Kidney (tissue), 14 donors: Measurements from ENCODE around the gene TBC1D3B. TPM values are rescaled to one million over a fixed set of nuclear protein-coding genes. Genes with fewer than 3 reads are reported as not detected.

Experiments
- DNase-seq, 5 donors: peaks; one replicate each; pipeline ENCODE4 v3.0.0-alpha.2; 2013 to 2020
- FAIRE-seq: peaks from 2 replicates; lab custom pipeline; 2012; peaks lifted over from hg19 to GRCh38; lab: Jason Lieb, UNC
- H3K27ac ChIP-seq, 2 donors: one replicate each; pipeline ENCODE4 v1.7.0; 2013; ENCODE audit warnings: low read depth in 2 of 2, low read length in 2 of 2, inconsistent platforms in 1 of 2
- H3K27me3 ChIP-seq: one replicate; pipeline ENCODE4 v1.7.1; 2013; ENCODE audit warnings: low read length, inconsistent platforms; ENCODE audit not compliant: control insufficient read depth, insufficient read depth
- H3K36me3 ChIP-seq, 3 donors: one replicate each; pipeline versions ENCODE4 v1.7.0 to v1.7.1; 2013; ENCODE audit warnings: low read length in 3 of 3, control low read depth in 1 of 3, inconsistent platforms in 1 of 3; ENCODE audit not compliant: insufficient read depth in 3 of 3, control insufficient read depth in 2 of 3
- H3K4me1 ChIP-seq, 3 donors: one replicate each; pipeline versions ENCODE4 v1.7.0 to v1.7.1; 2013; ENCODE audit warnings: low read length in 3 of 3, inconsistent platforms in 1 of 3, low read depth in 1 of 3; ENCODE audit not compliant: control insufficient read depth in 2 of 3, insufficient read depth in 2 of 3
- H3K4me3 ChIP-seq, 3 donors: one replicate each; pipeline versions ENCODE4 v1.7.0 to v1.8.1; 2013; ENCODE audit warnings: low read length in 3 of 3, control low read depth in 1 of 3, inconsistent platforms in 1 of 3
- H3K9ac ChIP-seq, 3 donors: one replicate each; pipeline versions ENCODE4 v1.7.0 to v1.7.1; 2013; ENCODE audit warnings: low read length in 3 of 3, control low read depth in 1 of 3, inconsistent platforms in 1 of 3
- H3K9me3 ChIP-seq, 3 donors: one replicate each; pipeline versions ENCODE4 v1.7.0 to v1.7.1; 2013; ENCODE audit warnings: low read length in 3 of 3, control low read depth in 1 of 3, inconsistent platforms in 1 of 3; ENCODE audit not compliant: control insufficient read depth in 2 of 3, insufficient read depth in 1 of 3
- CTCF ChIP-seq: IDR thresholded peaks from 3 replicates; pipeline ENCODE4 v1.5.1; 2012; ENCODE audit warnings: mild to moderate bottlenecking, moderate library complexity, borderline replicate concordance; ENCODE audit not compliant: insufficient read depth; ENCODE audit errors: extremely low read depth
- intact Hi-C: fragments of 100-400 bp; cut with DNase I; formaldehyde crosslinking; loops from one replicate; pipeline ENCODE4 v1.11.1; 2022
- polyA plus RNA-seq: library from polyadenylated mRNA; stranded (reverse); fragments of 350-450 nt; fragmentation: Illumina TruSeq; extraction: RNeasy Lipid Tissue Mini Kit (QIAGEN cat#74804); gene quantifications from one replicate; pipeline ENCODE4 v1.2.3, GENCODE V29; 2014; ENCODE audit warnings: low read depth, low replicate concordance; ENCODE audit not compliant: insufficient read depth
- total RNA-seq: library from RNA; stranded (reverse); fragmentation: NEBNext Ultra II Directional; extraction: Animal tissue kit (Norgen Biotek cat#: 25700); gene quantifications from one replicate; pipeline ENCODE4 v1.2.1, GENCODE V29; 2021
- donor health status: control.
- donor health status: control.
- donor health status: control.
- donor health status: control.
- donor health status: control.
- donor health status: DM: yes; HTN: yes; CAD: no.
- donor health status: Normal renal cell carcinoma (clear cell type).

The TBC1D3B gene
- total and polyA plus RNA-seq, 2 donors from 2014 or later: 1.3 to 7.7 TPM

GRCh38 chr17:36136439-36136838, 40.0 kb downstream of the TBC1D3B start:
- DNase-seq: no peak
- Histone ChIP-seq H3K27ac (no peak overlapping the region), H3K4me1 (no peaks in the 10 kb centered on the region), H3K4me3 (no peak overlapping the region), H3K9me3 (no peaks in the 10 kb centered on the region), H3K9ac (no peak overlapping the region), H3K36me3 (no peaks in the 10 kb centered on the region), H3K27me3 (no peaks in the 10 kb centered on the region)
- FAIRE-seq: no peak
- no peak for TF ChIP-seq CTCF
- intact Hi-C loops: no loop called here

- Histone ChIP-seq H3K4me3 (no peak overlapping the region), H3K4me1 (no peaks in the 10 kb centered on the region), H3K27ac (no peak overlapping the region), H3K27me3 (no peaks in the 10 kb centered on the region), H3K9ac (no peak overlapping the region), H3K9me3 (no peaks in the 10 kb centered on the region), H3K36me3 (no peaks in the 10 kb centered on the region)
- no peak for DNase-seq
- intact Hi-C loops: no loop called here
- FAIRE-seq: no peak
- TF ChIP-seq CTCF: no peak
Observed at GRCh38 chr17:36136036-36136435, 40.4 kb downstream of the TBC1D3B start.

- DNase-seq: no peak
- H3K36me3 ChIP-seq: no peaks in the 10 kb centered on the region
- intact Hi-C loops: no loop called here
- H3K27ac ChIP-seq: no peak overlapping the region
- no peaks in the 10 kb centered on the region for H3K9me3 ChIP-seq
- TF ChIP-seq CTCF: no peak
- H3K4me1 ChIP-seq: no peaks in the 10 kb centered on the region
- H3K27me3 ChIP-seq: no peaks in the 10 kb centered on the region
- FAIRE-seq: no peak
- no peak overlapping the region for H3K4me3 ChIP-seq
- no peak overlapping the region for H3K9ac ChIP-seq
Observed at GRCh38 chr17:36135465-36135864, 41.0 kb downstream of the TBC1D3B start.

DNA sequence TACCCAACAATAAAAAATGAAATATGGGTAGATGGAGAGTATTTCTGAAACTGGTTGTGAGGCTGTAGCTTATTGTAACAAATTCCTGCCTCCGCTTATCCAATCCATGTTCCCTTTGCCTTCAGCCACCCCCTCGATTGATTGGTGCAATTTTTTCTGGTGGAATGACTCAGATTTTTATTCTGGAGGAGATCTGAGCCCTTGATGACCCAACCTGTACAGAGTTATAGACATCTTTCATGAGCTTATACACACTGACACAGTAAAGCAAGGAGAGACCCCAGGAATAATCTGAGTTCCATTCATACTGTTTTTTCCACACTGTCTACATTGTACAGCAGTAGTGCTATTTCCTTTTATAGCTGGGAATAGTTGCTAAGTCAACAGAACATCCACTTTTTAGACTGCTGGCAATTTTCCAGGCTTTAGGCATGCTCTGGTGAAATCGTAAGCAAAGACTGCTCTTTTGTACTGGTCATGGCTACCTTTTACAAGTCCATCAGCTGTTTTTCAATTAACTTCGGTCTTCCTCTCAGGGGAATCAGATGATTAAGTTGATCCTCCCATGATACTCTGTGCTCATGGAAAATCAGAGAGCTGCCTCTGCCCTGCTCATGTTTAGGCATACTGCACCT, 42.7 kb downstream of the TBC1D3B start:
- no peak overlapping the region for H3K9ac ChIP-seq
- no peaks in the 10 kb centered on the region for H3K27me3 ChIP-seq
- no peaks in the 10 kb centered on the region for H3K4me1 ChIP-seq
- no peak overlapping the region for H3K4me3 ChIP-seq
- DNase-seq (peak in 2 of 5 donors; percentile 83 to 89), FAIRE-seq (no peak)
- no peaks in the 10 kb centered on the region for H3K9me3 ChIP-seq
- TF ChIP-seq CTCF: no peak
- no peak overlapping the region for H3K27ac ChIP-seq
- intact Hi-C loops: no loop called here
- H3K36me3 ChIP-seq: no peaks in the 10 kb centered on the region
